WERI-Rb-1 (cell line): ENCODE results near the gene DHRS4.
A peak's percentile ranks its signal among the peaks of the same experiment; 100 is the strongest.
"Not testable (repeated sequence)": the region's sequence is repeated elsewhere in the genome, so short reads cannot be mapped to it uniquely, and the experiment has no call there.

ENCODE experiments used
- DNase-seq: peaks from one replicate; pipeline ENCODE4 v3.0.0-alpha.2; 2020
- H3K27ac ChIP-seq: fragments of 250-450 bp; sonication (Bioruptor Pico); 2 replicates; pipeline ENCODE4 v1.5.1; 2020; ENCODE audit warnings: mild to moderate bottlenecking, moderate library complexity
- H3K27me3 ChIP-seq: fragments of 250-450 bp; sonication (Bioruptor Pico); 2 replicates; pipeline ENCODE4 v1.5.1; 2021; ENCODE audit warnings: mild to moderate bottlenecking, low read depth, moderate library complexity; ENCODE audit not compliant: insufficient read depth, severe bottlenecking
- H3K36me3 ChIP-seq: fragments of 250-450 bp; sonication (Bioruptor Pico); 2 replicates; pipeline ENCODE4 v1.5.1; 2020; ENCODE audit warnings: mild to moderate bottlenecking, moderate library complexity
- H3K4me3 ChIP-seq: 2 replicates; pipeline ENCODE4 v1.5.1; 2011; ENCODE audit warnings: low read depth, mild to moderate bottlenecking, control low read depth, low read length
- H3K9me3 ChIP-seq: fragments of 250-450 bp; sonication (Bioruptor Pico); 2 replicates; pipeline ENCODE4 v1.5.1; 2021; ENCODE audit warnings: mild to moderate bottlenecking, moderate library complexity; ENCODE audit not compliant: severe bottlenecking
- CTCF ChIP-seq: IDR thresholded peaks from 2 replicates; pipeline ENCODE4 v1.5.1; 2011; ENCODE audit warnings: low read depth, mild to moderate bottlenecking, control low read depth, inconsistent platforms, low read length

DHRS4 gene

DNA sequence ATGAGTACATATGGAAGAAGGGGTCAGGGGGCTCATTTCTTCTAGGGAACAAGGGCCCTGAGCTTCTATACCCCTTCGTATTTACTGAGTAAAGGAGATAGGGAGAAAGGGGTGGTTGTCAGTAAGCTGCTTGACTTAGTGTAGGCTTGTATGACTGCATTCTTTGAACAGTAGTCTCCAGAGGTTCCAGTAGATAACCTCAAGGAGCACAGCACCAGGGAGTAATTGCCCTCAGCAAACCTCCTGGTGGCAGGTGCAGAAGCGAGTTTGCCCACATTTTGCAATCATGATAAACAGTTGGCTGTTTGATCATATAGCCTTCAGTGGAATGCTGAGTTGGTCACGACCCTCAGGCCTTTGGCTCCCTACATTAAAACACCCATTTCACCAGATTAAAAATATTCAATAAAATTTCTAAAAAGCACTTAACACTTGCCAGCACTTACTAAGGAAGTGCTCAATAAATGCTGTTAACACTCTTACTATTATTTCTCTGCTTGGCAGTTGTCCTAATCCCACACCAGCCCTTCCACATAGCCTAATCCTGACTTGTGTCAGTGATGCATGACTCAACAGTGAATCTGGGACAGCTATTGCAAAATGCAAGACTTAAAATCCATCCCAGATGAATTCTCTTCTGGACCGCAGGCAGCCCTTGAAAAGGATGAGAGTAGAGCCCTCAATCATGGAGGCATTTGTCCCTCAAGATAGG is 31.5 kb downstream of the DHRS4 start:
- DNase-seq = no peak
- no peaks in the 10 kb centered on the region for H3K36me3 ChIP-seq
- no peaks in the 10 kb centered on the region for H3K9me3 ChIP-seq
- no peak overlapping the region for H3K4me3 ChIP-seq
- H3K27ac ChIP-seq = no peak overlapping the region
- TF ChIP-seq CTCF = no peak
- no peaks in the 10 kb centered on the region for H3K27me3 ChIP-seq

DNA sequence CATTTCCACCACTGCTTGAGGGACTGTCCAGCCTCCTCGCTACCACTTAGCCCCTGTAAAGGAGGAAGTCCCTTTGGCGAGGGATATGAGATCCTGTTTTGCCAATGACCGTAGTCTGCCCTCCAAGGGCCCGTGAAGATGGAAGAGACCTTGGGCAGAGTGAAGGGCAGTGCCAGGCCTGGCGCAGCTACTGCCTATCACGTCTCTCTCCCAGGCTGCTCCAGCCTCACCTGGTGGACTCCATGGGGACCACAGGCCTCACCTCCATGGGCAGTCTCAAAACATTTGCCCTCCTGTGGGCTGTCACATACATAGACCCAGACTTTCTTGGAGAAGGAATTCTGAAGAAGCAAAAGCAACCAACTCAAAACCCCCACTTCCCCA is 34.6 kb downstream of the DHRS4 start:
- H3K36me3 ChIP-seq, H3K27ac ChIP-seq, H3K27me3 ChIP-seq, H3K4me3 ChIP-seq, H3K9me3 ChIP-seq, DNase-seq: not testable (repeated sequence)

GRCh38 chr14:23988607-23989363 is 35.2 kb downstream of the DHRS4 start, which contains the start of gene DHRS4L2:
TSS of gene DHRS4L2 (plus strand) at chr14:23988929. CDS start at chr14:23988948, 19 bp downstream.
- not testable (repeated sequence) for H3K36me3 ChIP-seq, H3K9me3 ChIP-seq, H3K27me3 ChIP-seq, H3K4me3 ChIP-seq, H3K27ac ChIP-seq, DNase-seq

DNA sequence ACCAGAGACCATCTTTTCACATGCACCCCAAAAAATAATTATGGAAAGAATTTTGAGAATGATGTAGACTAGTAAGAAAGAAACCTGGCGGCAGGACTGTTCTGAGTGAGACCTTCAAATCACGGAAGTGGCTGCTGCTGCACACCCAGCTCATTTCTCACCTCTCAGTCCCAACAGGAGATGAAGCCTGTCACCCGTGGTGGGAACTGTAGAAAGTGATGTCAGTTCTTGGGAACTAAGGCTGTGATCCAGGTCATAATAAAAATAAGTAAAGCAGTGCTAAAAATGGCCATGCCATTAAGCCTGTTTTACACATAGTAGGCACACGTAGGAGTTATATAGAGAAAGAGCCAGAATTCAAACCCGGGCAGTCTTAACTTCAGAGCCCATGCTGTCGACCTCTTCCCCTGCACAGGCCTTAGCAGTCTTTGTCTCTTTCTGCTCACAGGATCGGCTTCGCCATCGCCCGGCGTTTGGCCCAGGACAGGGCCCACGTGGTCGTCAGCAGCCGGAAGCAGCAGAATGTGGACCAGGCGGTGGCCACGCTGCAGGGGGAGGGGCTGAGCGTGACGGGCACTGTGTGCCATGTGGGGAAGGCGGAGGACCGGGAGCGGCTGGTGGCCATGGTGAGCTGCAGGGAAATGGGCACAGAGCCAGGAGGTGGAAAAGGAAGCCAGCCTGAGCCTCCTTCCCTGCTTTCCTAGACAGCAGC is 36.3 kb downstream of the DHRS4 start:
- H3K4me3 ChIP-seq, H3K36me3 ChIP-seq, H3K27me3 ChIP-seq, H3K27ac ChIP-seq, H3K9me3 ChIP-seq, DNase-seq: not testable (repeated sequence)

DNA sequence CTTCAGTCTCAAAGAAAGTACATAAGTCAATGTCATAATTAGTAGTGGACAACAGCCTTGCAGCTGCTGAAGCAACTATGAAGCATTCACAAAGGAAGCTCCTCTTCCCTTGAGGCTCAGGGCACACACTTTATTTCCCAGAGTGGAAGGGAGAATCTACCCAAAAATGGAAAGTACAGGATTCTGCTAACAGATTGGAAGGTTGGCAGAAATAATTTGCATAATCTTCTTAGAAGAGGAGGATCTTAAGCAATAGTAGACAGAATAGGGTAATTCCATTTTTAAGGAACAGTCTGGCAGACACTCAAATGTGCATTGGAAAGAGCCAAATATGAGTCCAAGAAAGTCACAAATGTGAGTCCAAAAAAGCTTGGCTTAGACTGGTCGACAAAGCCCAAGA is 37.4 kb downstream of the DHRS4 start:
- H3K36me3 ChIP-seq, H3K9me3 ChIP-seq, H3K27ac ChIP-seq, H3K4me3 ChIP-seq, DNase-seq, H3K27me3 ChIP-seq: not testable (repeated sequence)

GRCh38 chr14:23993042-23993441 is 39.5 kb downstream of the DHRS4 start:
- H3K4me3 ChIP-seq, H3K9me3 ChIP-seq, H3K27me3 ChIP-seq, H3K27ac ChIP-seq, H3K36me3 ChIP-seq, DNase-seq: not testable (repeated sequence)

DNA sequence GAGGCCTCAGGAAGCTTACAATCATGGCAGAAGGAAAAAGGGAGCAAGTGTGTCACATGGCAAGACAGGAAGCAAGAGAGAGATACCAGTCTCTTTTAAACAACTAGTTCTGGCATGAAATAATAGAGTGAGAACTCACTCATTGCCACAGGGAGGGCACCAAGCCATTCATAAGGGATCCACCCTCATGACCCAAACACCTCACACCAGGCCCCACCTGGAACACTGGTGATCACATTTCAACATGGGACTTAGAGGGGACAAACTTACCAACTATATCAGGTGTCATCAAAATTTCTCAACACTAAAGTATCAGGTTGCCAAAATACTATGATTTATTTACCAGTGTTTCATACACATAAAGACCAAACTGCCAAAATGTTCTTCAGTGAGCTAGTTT is 42.4 kb downstream of the DHRS4 start:
- H3K4me3 ChIP-seq, H3K9me3 ChIP-seq, H3K27ac ChIP-seq: not testable (repeated sequence)

GRCh38 chr14:23996825-23997224 is 43.3 kb downstream of the DHRS4 start:
- not testable (repeated sequence) for H3K4me3 ChIP-seq, H3K36me3 ChIP-seq, H3K9me3 ChIP-seq, DNase-seq, H3K27me3 ChIP-seq, H3K27ac ChIP-seq

More for the DNA sequence above, 42.4 kb downstream of the DHRS4 start:
- DNase-seq, H3K27me3 ChIP-seq, H3K36me3 ChIP-seq: not testable (repeated sequence)

DNA sequence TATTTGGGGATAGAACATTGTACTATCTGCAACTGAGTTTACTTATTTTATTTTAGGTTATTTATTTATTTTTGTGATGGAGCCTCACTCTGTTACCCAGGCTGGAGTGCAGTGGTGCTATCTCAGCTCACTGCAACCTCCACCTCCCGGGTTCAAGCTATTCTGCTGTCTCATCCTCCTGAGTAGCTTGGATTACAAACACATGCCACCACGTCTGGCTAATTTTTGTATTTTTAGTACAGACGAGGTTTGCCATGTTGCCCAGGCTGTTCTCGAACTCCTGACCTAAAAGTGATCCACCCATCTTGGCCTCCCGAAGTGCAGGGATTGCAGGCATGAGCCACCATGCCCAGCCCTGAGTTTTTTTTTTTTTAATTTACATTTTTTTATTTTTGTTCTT is 46.1 kb downstream of the DHRS4 start:
- not testable (repeated sequence) for H3K9me3 ChIP-seq, DNase-seq, H3K27me3 ChIP-seq, H3K36me3 ChIP-seq, H3K4me3 ChIP-seq, H3K27ac ChIP-seq

DNA sequence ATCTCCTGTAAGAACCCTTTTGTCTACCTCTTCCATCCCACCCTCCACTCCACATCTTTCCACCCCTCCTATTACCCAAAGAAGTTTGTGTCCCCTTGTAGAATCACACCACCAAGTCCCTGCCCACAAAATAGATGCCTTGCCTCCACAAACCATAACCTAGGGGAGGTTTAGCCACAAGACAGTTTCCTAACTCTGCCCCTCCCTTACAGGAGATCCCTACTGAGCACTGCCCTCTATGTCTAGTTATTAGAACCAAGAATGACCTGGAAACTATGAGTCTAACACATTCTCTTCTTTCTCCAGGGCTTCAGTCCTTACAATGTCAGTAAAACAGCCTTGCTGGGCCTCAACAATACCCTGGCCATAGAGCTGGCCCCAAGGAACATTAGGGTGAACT is 47.5 kb downstream of the DHRS4 start:
- H3K27ac ChIP-seq, H3K4me3 ChIP-seq, DNase-seq, H3K9me3 ChIP-seq, H3K36me3 ChIP-seq, H3K27me3 ChIP-seq: not testable (repeated sequence)

GRCh38 chr14:24001679-24002078 is 48.1 kb downstream of the DHRS4 start:
- H3K4me3 ChIP-seq, DNase-seq, H3K36me3 ChIP-seq, H3K27ac ChIP-seq, H3K27me3 ChIP-seq, H3K9me3 ChIP-seq: not testable (repeated sequence)

GRCh38 chr14:24006471-24006816 is 52.9 kb downstream of the DHRS4 start:
- DNase-seq = peak; percentile 27
- H3K27me3 ChIP-seq, H3K9me3 ChIP-seq, H3K27ac ChIP-seq, H3K36me3 ChIP-seq: not testable (repeated sequence)
- peak overlapping the region; percentile 38 for H3K4me3 ChIP-seq

GRCh38 chr14:24006817-24007652 is 53.5 kb downstream of the DHRS4 start:
- not testable (repeated sequence) for H3K27me3 ChIP-seq, H3K36me3 ChIP-seq, H3K9me3 ChIP-seq, H3K27ac ChIP-seq
- H3K4me3 ChIP-seq = peak overlapping the region; percentile 38
- DNase-seq = peak; percentile 63
